Measurements from ENCODE around the gene IQGAP2. TPM values are rescaled to one million over a fixed set of nuclear protein-coding genes. Genes with fewer than 3 reads are reported as not detected.

The IQGAP2 gene
- total and polyA plus RNA-seq, 9 of the 15 experiments (the other 6 are each of a cell fraction or from before 2014, with no cell fraction given): 8.7 to 23.2 (median 17.4) TPM

DNA sequence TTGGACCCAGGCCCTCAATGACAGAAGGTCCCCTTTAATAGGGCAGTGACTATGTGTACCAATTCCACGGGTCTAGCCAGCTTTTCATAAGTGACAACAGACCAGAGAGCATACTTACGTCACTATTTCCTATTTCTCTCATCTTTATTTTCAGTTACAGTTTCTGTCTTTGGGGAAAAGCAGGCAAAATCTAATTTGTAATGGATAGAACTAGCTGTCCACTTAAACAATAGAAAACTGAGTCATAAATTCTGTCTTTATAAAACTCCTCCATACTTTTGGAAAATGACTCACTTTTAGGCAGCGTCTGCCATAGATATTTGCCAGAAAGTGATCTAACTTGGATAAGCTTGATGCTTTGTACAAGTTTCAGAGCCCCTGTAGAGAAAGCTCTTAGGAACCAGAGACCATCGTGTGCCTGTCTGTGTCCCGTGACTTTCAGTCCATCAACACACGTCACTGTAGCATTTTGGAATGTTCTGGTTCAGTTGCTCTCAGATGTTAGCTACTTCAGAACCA lies 118.2 kb downstream of the IQGAP2 start (continued):
- TF ChIP-seq ZNF561 (CRISPR knock-in tag; conservative IDR thresholded peaks at IDR 0.05): no peak
- TF ChIP-seq, protein P1, sequence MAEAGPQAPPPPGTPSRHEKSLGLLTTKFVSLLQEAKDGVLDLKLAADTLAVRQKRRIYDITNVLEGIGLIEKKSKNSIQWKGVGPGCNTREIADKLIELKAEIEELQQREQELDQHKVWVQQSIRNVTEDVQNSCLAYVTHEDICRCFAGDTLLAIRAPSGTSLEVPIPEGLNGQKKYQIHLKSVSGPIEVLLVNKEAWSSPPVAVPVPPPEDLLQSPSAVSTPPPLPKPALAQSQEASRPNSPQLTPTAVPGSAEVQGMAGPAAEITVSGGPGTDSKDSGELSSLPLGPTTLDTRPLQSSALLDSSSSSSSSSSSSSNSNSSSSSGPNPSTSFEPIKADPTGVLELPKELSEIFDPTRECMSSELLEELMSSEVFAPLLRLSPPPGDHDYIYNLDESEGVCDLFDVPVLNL (CRISPR knock-in tag; IDR thresholded peaks at IDR 0.05; ENCODE audit: low read depth): no peak
- TF ChIP-seq, protein P2, sequence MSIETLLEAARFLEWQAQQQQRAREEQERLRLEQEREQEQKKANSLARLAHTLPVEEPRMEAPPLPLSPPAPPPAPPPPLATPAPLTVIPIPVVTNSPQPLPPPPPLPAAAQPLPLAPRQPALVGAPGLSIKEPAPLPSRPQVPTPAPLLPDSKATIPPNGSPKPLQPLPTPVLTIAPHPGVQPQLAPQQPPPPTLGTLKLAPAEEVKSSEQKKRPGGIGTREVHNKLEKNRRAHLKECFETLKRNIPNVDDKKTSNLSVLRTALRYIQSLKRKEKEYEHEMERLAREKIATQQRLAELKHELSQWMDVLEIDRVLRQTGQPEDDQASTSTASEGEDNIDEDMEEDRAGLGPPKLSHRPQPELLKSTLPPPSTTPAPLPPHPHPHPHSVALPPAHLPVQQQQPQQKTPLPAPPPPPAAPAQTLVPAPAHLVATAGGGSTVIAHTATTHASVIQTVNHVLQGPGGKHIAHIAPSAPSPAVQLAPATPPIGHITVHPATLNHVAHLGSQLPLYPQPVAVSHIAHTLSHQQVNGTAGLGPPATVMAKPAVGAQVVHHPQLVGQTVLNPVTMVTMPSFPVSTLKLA (conservative IDR thresholded peaks at IDR 0.05): no peak
- TF ChIP-seq, protein P3, sequence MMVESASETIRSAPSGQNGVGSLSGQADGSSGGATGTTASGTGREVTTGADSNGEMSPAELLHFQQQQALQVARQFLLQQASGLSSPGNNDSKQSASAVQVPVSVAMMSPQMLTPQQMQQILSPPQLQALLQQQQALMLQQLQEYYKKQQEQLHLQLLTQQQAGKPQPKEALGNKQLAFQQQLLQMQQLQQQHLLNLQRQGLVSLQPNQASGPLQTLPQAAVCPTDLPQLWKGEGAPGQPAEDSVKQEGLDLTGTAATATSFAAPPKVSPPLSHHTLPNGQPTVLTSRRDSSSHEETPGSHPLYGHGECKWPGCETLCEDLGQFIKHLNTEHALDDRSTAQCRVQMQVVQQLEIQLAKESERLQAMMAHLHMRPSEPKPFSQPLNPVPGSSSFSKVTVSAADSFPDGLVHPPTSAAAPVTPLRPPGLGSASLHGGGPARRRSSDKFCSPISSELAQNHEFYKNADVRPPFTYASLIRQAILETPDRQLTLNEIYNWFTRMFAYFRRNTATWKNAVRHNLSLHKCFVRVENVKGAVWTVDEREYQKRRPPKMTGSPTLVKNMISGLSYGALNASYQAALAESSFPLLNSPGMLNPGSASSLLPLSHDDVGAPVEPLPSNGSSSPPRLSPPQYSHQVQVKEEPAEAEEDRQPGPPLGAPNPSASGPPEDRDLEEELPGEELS (CRISPR knock-in tag; IDR thresholded peaks at IDR 0.05; ENCODE audit: borderline replicate concordance): no peak
